LHCN-M2 (cell line): ENCODE data around the gene ST6GAL1. TPM values are rescaled to one million over a fixed set of nuclear protein-coding genes. Genes with fewer than 3 reads are reported as not detected.
A peak's percentile ranks its signal among the peaks of the same experiment; 100 is the strongest.

Experiments used
- DNase-seq: peaks from one replicate; pipeline ENCODE4 v3.0.0-alpha.2; 2012; ENCODE audit warnings: low read depth
- total RNA-seq: library from RNA; depleted of rRNA; stranded (reverse); fragments of >200 nt; gene quantifications from 2 replicates; pipeline ENCODE4 v1.2.3, GENCODE V29; 2014; rRNA removed

ST6GAL1 gene
- total RNA-seq, 1 experiment from 2014 or later, result 2.0 TPM

DNA sequence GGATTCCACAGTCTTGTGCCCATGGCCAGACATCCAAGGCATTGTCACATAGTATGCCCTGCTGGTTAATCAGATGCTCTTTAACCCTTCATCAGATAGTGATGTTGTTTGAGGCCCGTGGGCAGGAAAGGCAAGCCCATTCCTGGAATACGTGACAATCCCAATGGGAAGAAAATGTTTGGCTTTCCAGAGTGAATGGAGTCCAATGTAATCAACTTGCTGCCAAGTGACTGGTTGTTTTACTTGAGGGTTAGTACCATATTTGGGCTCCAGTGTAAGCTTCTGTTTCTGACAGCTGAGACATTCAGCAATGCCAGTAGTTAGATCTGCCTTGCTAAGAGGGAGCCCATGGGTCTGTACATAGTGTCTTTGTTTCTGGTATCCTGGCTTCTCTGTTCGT is 177.7 kb downstream of the ST6GAL1 start:
- DNase-seq, result no peak

GRCh38 chr3:187110156-187110555 is 179.8 kb downstream of the ST6GAL1 start:
- no peak for DNase-seq

DNA sequence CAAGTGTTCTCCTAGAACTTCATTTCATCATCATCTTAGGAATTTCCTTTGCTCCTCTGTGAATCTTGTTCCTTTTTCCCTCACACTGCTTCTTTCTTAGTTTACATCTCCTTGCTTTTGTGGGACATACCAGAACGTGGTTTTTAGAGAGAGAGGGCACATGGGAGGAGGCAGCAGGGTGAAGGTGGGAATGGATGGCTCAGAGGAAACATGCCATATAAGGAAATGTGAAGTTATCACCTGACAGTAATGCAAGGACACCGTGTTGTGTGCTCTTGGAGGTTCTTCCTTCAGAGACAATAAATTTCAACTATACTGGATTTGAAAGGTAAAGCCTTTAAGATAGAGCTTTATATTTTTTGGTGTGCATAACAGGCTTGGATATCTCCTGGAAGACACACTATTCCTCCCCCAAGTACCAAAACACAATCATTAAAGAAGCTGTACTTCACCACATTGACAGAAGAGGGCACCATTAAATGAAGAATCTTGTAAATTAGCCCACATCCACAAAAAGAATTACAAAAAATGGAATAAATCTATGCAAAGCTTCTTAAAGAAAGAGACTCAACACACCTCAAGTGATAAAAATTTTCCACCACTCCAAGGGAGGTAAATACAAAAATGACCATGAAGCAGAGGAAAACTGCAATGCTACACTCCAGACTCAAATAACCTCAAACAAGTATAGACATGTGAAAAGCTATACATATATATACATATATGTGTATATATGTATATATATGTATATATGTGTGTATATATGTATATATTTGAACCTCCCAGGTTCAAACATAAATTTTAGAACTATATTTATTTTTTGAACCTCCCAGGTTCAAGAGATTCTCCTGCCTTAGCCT is 182.8 kb downstream of the ST6GAL1 start:
- peak; percentile 15 for DNase-seq

DNA sequence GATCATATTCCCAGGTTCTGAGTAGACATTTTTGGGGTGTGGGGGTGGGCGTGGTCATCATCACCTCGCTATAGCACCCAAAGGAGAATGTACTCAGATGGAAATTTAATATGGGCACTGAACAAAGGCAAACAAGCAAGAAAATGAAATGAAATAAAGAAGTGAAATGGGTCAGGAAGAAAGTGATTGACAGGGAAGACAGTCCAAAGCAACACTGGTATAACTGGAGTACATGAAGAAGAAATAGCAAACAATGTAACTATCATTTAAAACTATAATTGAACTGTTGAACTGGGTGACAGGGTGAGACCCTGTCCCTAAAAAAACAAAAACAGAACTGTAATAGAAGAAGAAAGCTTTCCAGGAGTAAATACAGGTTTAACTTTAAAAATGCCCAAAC is 184.2 kb downstream of the ST6GAL1 start:
- DNase-seq, result no peak

DNA sequence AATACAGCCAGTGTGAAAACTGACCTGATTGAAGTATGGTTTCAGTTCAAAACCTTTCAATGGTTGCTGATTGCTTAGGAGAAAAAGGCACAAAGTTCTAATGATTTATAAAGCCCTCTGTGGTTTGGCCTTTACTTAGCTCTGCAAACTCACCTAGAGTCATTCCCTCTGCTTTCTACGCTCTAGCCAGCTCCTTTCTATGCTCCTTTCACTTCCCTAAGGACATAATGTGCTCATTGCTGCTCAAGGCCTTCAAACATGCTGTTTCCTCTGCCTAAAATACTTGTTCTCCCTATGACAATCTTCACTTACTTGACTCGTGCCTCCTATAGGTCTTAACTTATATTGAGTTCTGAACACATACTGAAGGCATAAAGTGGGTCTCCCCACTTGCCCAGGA is 190.0 kb downstream of the ST6GAL1 start:
- no peak for DNase-seq

DNA sequence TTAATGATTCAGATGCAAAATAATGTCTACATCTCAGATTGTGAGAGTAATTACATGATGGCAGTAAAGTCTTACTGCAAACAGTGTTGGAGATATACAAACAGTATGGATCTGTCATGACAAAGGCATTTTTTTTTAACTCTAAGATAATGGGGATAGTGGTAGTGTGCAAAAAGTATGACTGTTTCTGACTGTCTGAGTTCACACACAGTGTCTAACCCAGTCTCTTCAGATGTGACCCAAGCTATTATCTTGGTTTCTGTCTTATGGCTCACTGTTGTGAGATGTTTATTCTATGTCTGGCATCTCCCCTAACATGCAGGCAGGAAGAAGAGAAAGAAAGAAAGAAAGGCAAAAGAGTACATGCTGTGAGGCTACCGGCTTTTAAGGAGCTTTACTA is 191.9 kb downstream of the ST6GAL1 start:
- DNase-seq, result no peak

DNA sequence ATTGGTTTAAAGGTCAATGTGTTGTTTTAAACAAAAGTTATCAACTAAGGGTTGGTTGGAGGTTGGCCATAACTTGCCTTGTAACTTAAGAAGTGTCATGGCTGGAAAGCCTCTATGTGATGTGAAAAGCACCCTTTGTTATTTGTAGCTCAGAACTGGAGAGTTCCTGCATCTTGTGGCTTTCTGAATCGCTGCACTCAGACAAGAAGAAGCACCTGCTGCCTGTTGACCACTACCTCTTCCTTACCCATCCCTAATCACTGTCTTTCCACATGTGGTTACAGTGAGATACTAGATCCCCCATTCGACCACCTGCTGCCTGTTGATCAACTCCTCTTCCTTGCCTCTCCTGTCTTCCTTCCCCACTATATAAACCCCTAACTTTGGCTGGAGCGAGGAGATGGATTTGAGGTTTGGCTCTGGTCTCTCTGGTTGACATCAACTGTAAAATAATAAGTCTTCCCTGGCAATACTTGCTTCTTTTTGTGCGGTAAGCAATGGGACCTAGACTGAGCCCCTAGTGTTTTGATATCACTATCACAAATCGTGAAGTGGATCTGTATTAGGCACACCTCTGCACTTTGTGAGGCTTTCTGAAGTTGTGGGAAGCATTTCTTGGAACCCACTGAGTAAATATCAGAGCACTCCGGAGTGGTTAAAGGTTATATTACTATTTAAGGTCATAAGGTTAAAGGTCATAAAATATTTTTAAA is 195.1 kb downstream of the ST6GAL1 start:
- DNase-seq, result peak; percentile 17

Other genes with a start within 250 kb of the ST6GAL1 start
- not detected in 2 replicates for gene KNG1, start 213.2 kb upstream of the ST6GAL1 start, total RNA-seq
- gene EIF4A2, start 146.9 kb upstream of the ST6GAL1 start, total RNA-seq, result 493 and 693 TPM in 2 replicates
- gene RFC4, start 124.0 kb upstream of the ST6GAL1 start, total RNA-seq, result 59.6 and 78.2 TPM in 2 replicates
- gene ADIPOQ, start 87.8 kb upstream of the ST6GAL1 start, total RNA-seq, result not detected in 2 replicates
- gene RPL39L, start 209.0 kb downstream of the ST6GAL1 start, total RNA-seq, result 11.9 and 23.9 TPM in 2 replicates